ENCODE results near the gene MED9. TPM values are rescaled to one million over a fixed set of nuclear protein-coding genes. Genes with fewer than 3 reads are reported as not detected.

The MED9 gene
- total and polyA plus RNA-seq, 2 donors (not counting 3 experiments of a cell fraction or from before 2014, with no cell fraction given): 15.1 to 18.2 TPM

GRCh38 chr17:17443173-17443572, 33.6 kb upstream of the MED9 start:
- intact Hi-C loops (cut with micrococcal nuclease): no loop called here
- TF ChIP-seq MYC (IDR thresholded peaks at IDR 0.05; ENCODE audit: low read depth, low read length): no peak
- no peak for TF ChIP-seq GATA2 (IDR thresholded peaks at IDR 0.05; ENCODE audit: insufficient read depth, insufficient read length, low read depth, low read length)
- no peak for TF ChIP-seq JUN (IDR thresholded peaks at IDR 0.05; ENCODE audit: borderline replicate concordance, insufficient read depth, insufficient read length, low read depth)
- no peak for TF ChIP-seq CTCF (IDR thresholded peaks at IDR 0.05; ENCODE audit: extremely low read depth in 1 of 2, insufficient read depth in 1 of 2, low read depth in 1 of 2, low read length in 2 of 2)
- TF ChIP-seq FOS (IDR thresholded peaks at IDR 0.05; ENCODE audit: borderline replicate concordance, insufficient read depth, low read length): no peak
- no peak for TF ChIP-seq POLR2AphosphoS5 (IDR thresholded peaks at IDR 0.05; ENCODE audit: insufficient read depth, low read depth, low read length)
- TF ChIP-seq POLR2A (IDR thresholded peaks at IDR 0.05; ENCODE audit: low read depth, low read length): no peak
- no peak for TF ChIP-seq MAX (IDR thresholded peaks at IDR 0.05; ENCODE audit: insufficient read depth, insufficient read length)
- TF ChIP-seq EZH2 (IDR thresholded peaks at IDR 0.05; ENCODE audit: borderline replicate concordance, low read depth, low read length, severe bottlenecking): no peak
- ChIA-PET POLR2A (interaction anchor here (0.6 kb wide), 1 partner anchor 25 kb away, joined by 3 read pairs; no protein-coding TSS in a partner anchor), CTCF (interaction anchor here (0.7 to 1.3 kb wide), 2 partner anchors 12 to 54 kb away, joined by 3 to 6 read pairs; no protein-coding TSS in a partner anchor)
- no peaks in the 10 kb centered on the region for H3K36me3 ChIP-seq (ENCODE audit: control insufficient read depth in 2 of 2, extremely low read depth in 1 of 2, insufficient read depth in 2 of 2, low read length in 2 of 2)
- H3K4me3 ChIP-seq (replicated peaks in 1 of 3; ENCODE audit: insufficient read depth in 1 of 3, low read depth in 1 of 3, low read length in 3 of 3): no peak overlapping the region
- no peak for FAIRE-seq
- peaks cover 25% of the 10 kb centered on the region for H3K4me1 ChIP-seq (ENCODE audit: control insufficient read depth, extremely low read depth, insufficient read depth, low read length)
- H3K79me2 ChIP-seq (ENCODE audit: control insufficient read depth, insufficient read depth, low read length): no peaks in the 10 kb centered on the region
- no peaks in the 10 kb centered on the region for H3K27me3 ChIP-seq (ENCODE audit: control insufficient read depth in 2 of 2, insufficient read depth in 2 of 2, low read length in 2 of 2)
- no peaks in the 10 kb centered on the region for H4K20me1 ChIP-seq (replicated peaks; ENCODE audit: control insufficient read depth, extremely low read depth, insufficient read depth, low read length)
- no peak overlapping the region for H3K27ac ChIP-seq (ENCODE audit: insufficient read depth, low read depth, low read length)
- H3K9ac ChIP-seq (replicated peaks; ENCODE audit: extremely low read depth, insufficient read depth, low read length): no peak overlapping the region
- dilution Hi-C loops (cut with MboI; ENCODE audit: extremely low pct_ligation_motif_present, low sequenced_read_pairs): no loop called here
- no peaks in the 10 kb centered on the region for H3K9me3 ChIP-seq (replicated peaks; ENCODE audit: control insufficient read depth, insufficient read depth, low read length)
- BruUV-seq (replicated peaks): no TSS peak
- H3K4me2 ChIP-seq (ENCODE audit: insufficient read depth, low read length): no peak overlapping the region
- H2AFZ ChIP-seq (ENCODE audit: low read depth, low read length): no peak overlapping the region
- no peaks in the 10 kb centered on the region for H3K9me1 ChIP-seq (replicated peaks; ENCODE audit: control insufficient read depth, extremely low read depth, insufficient read depth, low read length)
- no peak for DNase-seq (ENCODE audit: low read depth, low spot score)

Measured in endothelial cell of umbilical vein (primary cell).